Measurements from ENCODE around the gene ORC3. TPM values are rescaled to one million over a fixed set of nuclear protein-coding genes. Genes with fewer than 3 reads are reported as not detected.

The ORC3 gene
- total RNA-seq, 1 donor from 2014 or later, result 21.4 TPM

DNA sequence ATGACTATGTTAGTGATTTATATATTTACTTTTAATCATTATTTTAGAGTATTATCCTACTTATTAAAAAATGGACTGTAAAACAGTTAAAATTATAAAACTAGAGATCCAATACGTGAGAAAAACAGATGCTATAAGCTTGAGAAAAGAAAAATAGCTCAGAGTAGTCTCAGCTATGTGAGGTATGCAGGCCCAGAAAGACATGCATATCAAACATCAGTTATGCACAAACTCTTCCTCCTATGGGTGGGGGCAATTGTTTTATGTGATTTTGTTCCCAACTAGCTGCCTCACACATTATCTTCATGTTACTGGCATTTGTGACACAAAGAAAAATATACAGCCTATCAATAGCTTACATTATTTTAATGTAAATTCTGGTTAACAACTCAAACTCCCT is 28.9 kb upstream of the ORC3 start:
- Mint-ChIP-seq H3K9me3 (ENCODE audit: unreplicated experiment) (no peaks in the 10 kb centered on the region), H3K27ac (ENCODE audit: unreplicated experiment) (peak overlapping the region; percentile 62), H3K4me3 (ENCODE audit: unreplicated experiment) (no peak overlapping the region), H3K4me1 (ENCODE audit: unreplicated experiment) (peaks cover 16% of the 10 kb centered on the region), H3K36me3 (ENCODE audit: unreplicated experiment) (peaks cover 26% of the 10 kb centered on the region), H3K27me3 (ENCODE audit: unreplicated experiment) (no peaks in the 10 kb centered on the region)
- no peak for DNase-seq (ENCODE audit: extremely low spot score, unreplicated experiment)
- TF ChIP-seq CTCF (IDR thresholded peaks at IDR 0.05), result no peak

DNA sequence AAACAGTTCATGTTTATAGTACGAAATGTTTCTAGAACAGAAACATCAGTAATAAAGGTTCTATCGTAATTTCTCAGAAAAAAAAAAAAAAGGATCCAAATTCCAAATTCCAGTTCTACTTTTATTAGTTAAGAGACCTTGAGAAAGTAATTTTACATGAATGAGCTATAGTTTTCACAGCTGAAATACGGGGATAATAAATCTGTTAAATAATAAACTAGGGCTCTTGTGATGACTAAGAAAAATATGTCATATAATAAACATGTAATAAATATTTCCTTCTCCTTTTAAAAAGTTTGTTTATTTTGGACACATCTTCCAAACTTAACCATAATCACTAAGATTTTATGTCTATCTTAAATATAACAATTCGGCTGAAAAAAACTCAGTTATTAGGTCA is 17.9 kb upstream of the ORC3 start:
- Mint-ChIP-seq H3K9me3 (ENCODE audit: unreplicated experiment) (peaks cover 3% of the 10 kb centered on the region), H3K4me1 (ENCODE audit: unreplicated experiment) (peaks cover 54% of the 10 kb centered on the region), H3K36me3 (ENCODE audit: unreplicated experiment) (peaks cover 11% of the 10 kb centered on the region), H3K4me3 (ENCODE audit: unreplicated experiment) (no peak overlapping the region), H3K27ac (ENCODE audit: unreplicated experiment) (peak overlapping the region; percentile 83), H3K27me3 (ENCODE audit: unreplicated experiment) (no peaks in the 10 kb centered on the region)
- TF ChIP-seq CTCF (IDR thresholded peaks at IDR 0.05), result no peak
- DNase-seq (ENCODE audit: extremely low spot score, unreplicated experiment), result no peak

GRCh38 chr6:87572883-87573282 is 17.1 kb upstream of the ORC3 start:
- Mint-ChIP-seq H3K27me3 (ENCODE audit: unreplicated experiment) (no peaks in the 10 kb centered on the region), H3K27ac (ENCODE audit: unreplicated experiment) (no peak overlapping the region), H3K4me1 (ENCODE audit: unreplicated experiment) (peaks cover 61% of the 10 kb centered on the region), H3K9me3 (ENCODE audit: unreplicated experiment) (peaks cover 3% of the 10 kb centered on the region), H3K36me3 (ENCODE audit: unreplicated experiment) (peaks cover 10% of the 10 kb centered on the region), H3K4me3 (ENCODE audit: unreplicated experiment) (no peak overlapping the region)
- TF ChIP-seq CTCF (IDR thresholded peaks at IDR 0.05), result no peak
- no peak for DNase-seq (ENCODE audit: extremely low spot score, unreplicated experiment)

DNA sequence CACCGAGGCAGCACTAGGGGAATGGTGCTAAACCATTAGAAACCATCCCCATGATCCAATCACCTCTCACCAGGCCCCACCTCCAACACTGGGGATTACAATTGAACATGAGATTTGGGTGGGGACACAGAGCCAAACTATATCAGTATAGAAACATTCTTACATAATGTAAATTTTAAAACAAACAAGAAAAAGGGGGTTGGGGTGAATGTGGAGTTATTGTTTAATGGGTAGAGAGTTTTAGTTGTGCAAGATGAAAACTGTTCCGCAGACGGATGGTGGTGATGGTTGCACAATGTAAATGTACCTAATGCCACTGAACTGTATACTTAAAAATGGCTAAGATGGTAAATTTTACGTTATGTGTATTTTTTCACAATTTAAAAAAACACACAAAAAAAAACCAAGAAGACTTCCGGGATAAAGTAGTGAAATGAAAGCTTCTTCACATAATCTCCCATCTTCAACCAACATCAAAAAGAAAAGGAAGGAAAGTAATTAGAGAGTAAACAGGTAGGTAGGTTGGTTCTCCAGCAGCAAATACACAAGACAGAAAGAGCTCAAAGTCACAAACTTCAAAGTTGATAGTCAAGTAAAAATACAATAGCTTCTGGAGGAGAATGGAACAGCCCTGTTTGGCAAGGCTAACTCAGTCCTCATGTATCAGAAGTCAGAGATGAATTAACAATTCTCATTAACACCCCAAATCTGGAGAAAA is 16.5 kb upstream of the ORC3 start:
- no peak for TF ChIP-seq CTCF (IDR thresholded peaks at IDR 0.05)
- H3K4me1 Mint-ChIP-seq (ENCODE audit: unreplicated experiment), result peaks cover 66% of the 10 kb centered on the region
- no peaks in the 10 kb centered on the region for H3K27me3 Mint-ChIP-seq (ENCODE audit: unreplicated experiment)
- no peak overlapping the region for H3K4me3 Mint-ChIP-seq (ENCODE audit: unreplicated experiment)
- no peak for DNase-seq (ENCODE audit: extremely low spot score, unreplicated experiment)
- peaks cover 3% of the 10 kb centered on the region for H3K9me3 Mint-ChIP-seq (ENCODE audit: unreplicated experiment)
- peak overlapping the region; percentile 13 for H3K27ac Mint-ChIP-seq (ENCODE audit: unreplicated experiment)
- peaks cover 5% of the 10 kb centered on the region for H3K36me3 Mint-ChIP-seq (ENCODE audit: unreplicated experiment)

- Mint-ChIP-seq H3K9me3 (ENCODE audit: unreplicated experiment) (peaks cover 3% of the 10 kb centered on the region), H3K4me1 (ENCODE audit: unreplicated experiment) (peaks cover 74% of the 10 kb centered on the region), H3K27ac (ENCODE audit: unreplicated experiment) (peak overlapping the region; percentile 78), H3K4me3 (ENCODE audit: unreplicated experiment) (peak overlapping the region; percentile 4), H3K27me3 (ENCODE audit: unreplicated experiment) (no peaks in the 10 kb centered on the region), H3K36me3 (ENCODE audit: unreplicated experiment) (peaks cover 2% of the 10 kb centered on the region)
- no peak for DNase-seq (ENCODE audit: extremely low spot score, unreplicated experiment)
- no peak for TF ChIP-seq CTCF (IDR thresholded peaks at IDR 0.05)
These were observed 15.6 kb upstream of the ORC3 start for GRCh38 chr6:87574237-87574804.
